Measurements from ENCODE around the gene CACNA1H.

DNA sequence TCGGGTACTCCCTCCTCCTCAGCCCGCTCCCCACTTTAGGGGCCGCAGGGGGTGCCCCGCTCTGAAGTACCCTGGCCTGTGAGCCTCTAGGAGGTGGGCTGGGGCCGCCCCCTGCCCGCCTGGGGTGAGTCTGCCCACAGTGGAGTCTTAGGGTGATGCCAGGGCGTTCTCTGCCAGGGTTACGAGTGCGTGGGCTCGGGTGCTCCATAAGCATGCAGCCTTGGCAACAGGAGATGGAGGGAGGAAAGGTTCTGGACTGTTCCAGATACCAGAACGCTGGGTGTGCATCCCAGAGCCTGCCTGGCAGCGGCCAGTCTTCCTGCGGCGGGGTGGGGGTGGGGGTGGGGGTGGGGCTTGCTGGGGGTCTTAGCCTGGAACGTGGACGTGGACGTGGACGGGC lies 15.9 kb downstream of the CACNA1H start:
- TF ChIP-seq POLR2A (IDR thresholded peaks at IDR 0.05) = no peak
- TF ChIP-seq, protein P1, sequence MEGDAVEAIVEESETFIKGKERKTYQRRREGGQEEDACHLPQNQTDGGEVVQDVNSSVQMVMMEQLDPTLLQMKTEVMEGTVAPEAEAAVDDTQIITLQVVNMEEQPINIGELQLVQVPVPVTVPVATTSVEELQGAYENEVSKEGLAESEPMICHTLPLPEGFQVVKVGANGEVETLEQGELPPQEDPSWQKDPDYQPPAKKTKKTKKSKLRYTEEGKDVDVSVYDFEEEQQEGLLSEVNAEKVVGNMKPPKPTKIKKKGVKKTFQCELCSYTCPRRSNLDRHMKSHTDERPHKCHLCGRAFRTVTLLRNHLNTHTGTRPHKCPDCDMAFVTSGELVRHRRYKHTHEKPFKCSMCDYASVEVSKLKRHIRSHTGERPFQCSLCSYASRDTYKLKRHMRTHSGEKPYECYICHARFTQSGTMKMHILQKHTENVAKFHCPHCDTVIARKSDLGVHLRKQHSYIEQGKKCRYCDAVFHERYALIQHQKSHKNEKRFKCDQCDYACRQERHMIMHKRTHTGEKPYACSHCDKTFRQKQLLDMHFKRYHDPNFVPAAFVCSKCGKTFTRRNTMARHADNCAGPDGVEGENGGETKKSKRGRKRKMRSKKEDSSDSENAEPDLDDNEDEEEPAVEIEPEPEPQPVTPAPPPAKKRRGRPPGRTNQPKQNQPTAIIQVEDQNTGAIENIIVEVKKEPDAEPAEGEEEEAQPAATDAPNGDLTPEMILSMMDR (IDR thresholded peaks at IDR 0.05) = no peak

All from heart left ventricle (tissue), 13 donors.